ENCODE measurements around the gene ABHD2. TPM values are rescaled to one million over a fixed set of nuclear protein-coding genes. Genes with fewer than 3 reads are reported as not detected.

The ABHD2 gene
- total RNA-seq, 1 donor from 2014 or later: 39.1 TPM

DNA sequence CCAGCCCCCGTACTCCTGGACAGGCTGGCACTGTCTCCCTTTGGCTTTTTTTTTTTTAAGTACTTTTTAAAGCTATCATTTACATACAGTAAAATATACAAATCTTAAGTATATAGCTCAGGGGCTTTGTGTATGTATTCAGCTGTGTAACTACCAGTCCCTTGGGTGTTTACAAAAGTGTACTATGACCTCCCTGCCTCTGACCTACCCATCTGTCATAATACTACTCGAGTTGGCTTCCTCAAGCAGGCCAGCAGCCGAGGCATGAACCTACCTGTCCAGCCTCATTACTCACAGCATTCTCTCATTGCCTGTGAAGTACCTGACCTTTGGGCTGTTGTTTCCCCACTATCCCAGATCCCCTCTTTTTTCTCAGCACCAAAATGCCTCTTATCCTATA, 33.2 kb downstream of the ABHD2 start:
- Mint-ChIP-seq H3K36me3 (peaks cover 18% of the 10 kb centered on the region), H3K4me1 (no peaks in the 10 kb centered on the region), H3K27me3 (ENCODE audit: low read depth) (no peaks in the 10 kb centered on the region), H3K4me3 (no peak overlapping the region), H3K9me3 (no peaks in the 10 kb centered on the region), H3K27ac (no peak overlapping the region)
- no peak for DNase-seq (ENCODE audit: low spot score in 2 of 2, unreplicated experiment in 2 of 2)
- TF ChIP-seq, protein P1, sequence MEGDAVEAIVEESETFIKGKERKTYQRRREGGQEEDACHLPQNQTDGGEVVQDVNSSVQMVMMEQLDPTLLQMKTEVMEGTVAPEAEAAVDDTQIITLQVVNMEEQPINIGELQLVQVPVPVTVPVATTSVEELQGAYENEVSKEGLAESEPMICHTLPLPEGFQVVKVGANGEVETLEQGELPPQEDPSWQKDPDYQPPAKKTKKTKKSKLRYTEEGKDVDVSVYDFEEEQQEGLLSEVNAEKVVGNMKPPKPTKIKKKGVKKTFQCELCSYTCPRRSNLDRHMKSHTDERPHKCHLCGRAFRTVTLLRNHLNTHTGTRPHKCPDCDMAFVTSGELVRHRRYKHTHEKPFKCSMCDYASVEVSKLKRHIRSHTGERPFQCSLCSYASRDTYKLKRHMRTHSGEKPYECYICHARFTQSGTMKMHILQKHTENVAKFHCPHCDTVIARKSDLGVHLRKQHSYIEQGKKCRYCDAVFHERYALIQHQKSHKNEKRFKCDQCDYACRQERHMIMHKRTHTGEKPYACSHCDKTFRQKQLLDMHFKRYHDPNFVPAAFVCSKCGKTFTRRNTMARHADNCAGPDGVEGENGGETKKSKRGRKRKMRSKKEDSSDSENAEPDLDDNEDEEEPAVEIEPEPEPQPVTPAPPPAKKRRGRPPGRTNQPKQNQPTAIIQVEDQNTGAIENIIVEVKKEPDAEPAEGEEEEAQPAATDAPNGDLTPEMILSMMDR (IDR thresholded peaks at IDR 0.05; ENCODE audit: unreplicated experiment): no peak

DNA sequence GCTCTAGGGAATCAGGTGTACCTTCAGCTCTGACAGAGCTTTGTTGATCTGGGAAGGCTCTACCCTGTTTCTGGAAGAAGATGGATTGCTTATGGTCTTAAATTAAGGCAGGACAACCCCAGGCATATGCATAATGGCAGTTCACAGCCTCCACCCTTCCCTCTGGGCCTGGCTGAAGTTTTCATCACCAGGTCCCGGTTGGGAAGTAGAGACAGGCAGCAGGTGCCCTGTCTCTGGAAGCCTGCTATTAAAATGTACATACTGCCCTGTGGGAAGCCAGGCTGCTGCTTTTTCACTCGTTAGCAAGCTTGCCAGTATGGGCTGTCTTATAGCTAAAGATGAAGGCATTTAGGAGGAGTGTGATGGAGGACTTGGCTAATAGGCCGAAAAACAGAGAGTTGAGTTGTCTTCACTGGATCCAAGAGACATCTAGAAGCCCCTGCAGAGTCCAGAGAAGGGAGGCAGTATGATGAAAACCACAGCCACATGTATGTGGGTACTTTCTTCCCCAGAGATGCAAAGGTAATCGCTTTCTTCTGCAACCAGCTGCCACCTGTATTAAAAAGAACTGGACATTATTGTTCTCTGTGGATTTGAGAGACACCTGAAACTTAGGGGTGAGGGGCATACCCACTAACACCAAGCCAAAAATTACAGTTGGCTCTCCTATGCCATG, 34.4 kb downstream of the ABHD2 start:
- TF ChIP-seq, protein P1 (IDR thresholded peaks at IDR 0.05; ENCODE audit: unreplicated experiment): no peak
- H3K4me3 Mint-ChIP-seq: no peak overlapping the region
- no peak for DNase-seq (ENCODE audit: low spot score in 2 of 2, unreplicated experiment in 2 of 2)
- no peaks in the 10 kb centered on the region for H3K4me1 Mint-ChIP-seq
- H3K9me3 Mint-ChIP-seq: no peaks in the 10 kb centered on the region
- peaks cover 13% of the 10 kb centered on the region for H3K36me3 Mint-ChIP-seq
- no peak overlapping the region for H3K27ac Mint-ChIP-seq
- H3K27me3 Mint-ChIP-seq (ENCODE audit: low read depth): no peaks in the 10 kb centered on the region

DNA sequence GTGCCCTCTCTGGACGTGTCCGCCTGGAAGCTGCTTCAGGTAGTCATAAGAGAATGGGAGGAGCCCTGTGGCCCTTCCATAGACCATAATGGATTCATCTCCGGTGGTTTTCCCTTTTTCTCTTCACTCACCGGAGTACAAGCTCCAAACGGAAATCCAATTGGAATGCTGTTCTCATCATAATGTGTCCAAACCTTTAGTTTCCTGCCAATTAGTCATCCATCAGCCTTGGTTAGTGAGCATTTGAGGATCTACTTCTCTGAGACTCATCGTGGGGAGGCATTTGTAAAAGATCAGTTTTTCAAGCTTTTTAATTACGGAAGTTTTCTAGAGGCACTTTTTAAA, 34.9 kb downstream of the ABHD2 start:
- DNase-seq (ENCODE audit: low spot score in 2 of 2, unreplicated experiment in 2 of 2): no peak
- TF ChIP-seq, protein P1 (IDR thresholded peaks at IDR 0.05; ENCODE audit: unreplicated experiment): no peak
- Mint-ChIP-seq H3K4me3 (no peak overlapping the region), H3K27ac (no peak overlapping the region), H3K9me3 (no peaks in the 10 kb centered on the region), H3K27me3 (ENCODE audit: low read depth) (no peaks in the 10 kb centered on the region), H3K4me1 (no peaks in the 10 kb centered on the region), H3K36me3 (peaks cover 11% of the 10 kb centered on the region)

DNA sequence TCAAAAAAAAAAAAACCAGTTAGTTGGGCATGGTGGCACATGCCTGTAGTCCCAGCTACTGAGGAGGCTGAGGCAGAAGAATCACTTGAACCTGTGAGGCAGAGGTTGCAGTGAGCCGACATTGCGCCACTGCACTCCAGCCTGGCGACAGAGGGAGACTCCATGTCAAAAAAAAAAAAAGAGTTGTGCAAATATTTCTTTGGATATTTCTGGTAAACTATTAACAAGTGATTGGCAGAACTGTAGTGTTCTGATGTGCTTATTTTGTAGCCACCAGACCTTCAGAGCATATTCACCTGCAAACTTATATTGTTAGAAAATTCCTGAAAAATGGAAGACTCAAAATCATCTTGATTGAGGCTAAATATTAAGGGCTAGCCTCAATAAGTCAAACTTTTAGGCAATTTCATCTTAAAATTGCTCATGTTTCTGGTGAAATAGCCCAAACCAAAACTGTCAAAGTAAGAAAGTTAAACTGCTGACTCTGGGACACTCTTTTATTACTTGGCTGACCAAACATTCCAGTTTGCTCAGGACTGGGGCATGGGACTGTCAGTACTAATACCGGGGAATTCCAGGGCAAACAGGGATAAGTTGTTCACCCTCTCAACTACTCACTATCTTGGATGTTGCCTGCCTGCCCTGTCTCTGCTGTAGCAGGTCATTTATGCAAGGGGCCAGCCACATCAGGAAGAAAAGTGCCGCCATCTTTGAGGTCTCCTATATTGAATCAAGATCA, 37.0 kb downstream of the ABHD2 start:
- Mint-ChIP-seq H3K36me3 (peaks cover 10% of the 10 kb centered on the region), H3K9me3 (no peaks in the 10 kb centered on the region), H3K4me1 (no peaks in the 10 kb centered on the region), H3K27me3 (ENCODE audit: low read depth) (no peaks in the 10 kb centered on the region), H3K4me3 (no peak overlapping the region), H3K27ac (no peak overlapping the region)
- no peak for DNase-seq (ENCODE audit: low spot score in 2 of 2, unreplicated experiment in 2 of 2)
- TF ChIP-seq, protein P1 (IDR thresholded peaks at IDR 0.05; ENCODE audit: unreplicated experiment): no peak

DNA sequence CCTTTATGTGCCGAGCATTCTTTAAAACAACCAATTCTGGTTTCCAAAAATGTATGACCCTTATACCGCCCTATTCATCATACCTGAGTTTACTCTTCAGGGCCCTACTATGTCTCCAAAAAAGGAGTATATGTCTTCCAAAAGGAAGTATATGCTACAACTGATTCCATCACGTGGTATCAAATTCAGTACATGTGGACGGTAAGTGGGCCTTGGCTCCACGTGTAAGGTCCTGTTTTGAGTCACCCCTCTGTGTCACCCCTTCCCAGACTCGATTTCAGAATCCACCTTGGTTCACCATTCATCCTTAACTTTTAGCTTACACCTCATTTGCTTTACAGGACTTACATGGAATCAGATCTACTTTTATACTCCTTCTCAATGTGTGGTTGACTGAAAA, 37.8 kb downstream of the ABHD2 start:
- peaks cover 9% of the 10 kb centered on the region for H3K36me3 Mint-ChIP-seq
- H3K4me3 Mint-ChIP-seq: no peak overlapping the region
- no peak for DNase-seq (ENCODE audit: low spot score in 2 of 2, unreplicated experiment in 2 of 2)
- H3K9me3 Mint-ChIP-seq: no peaks in the 10 kb centered on the region
- H3K4me1 Mint-ChIP-seq: no peaks in the 10 kb centered on the region
- H3K27me3 Mint-ChIP-seq (ENCODE audit: low read depth): no peaks in the 10 kb centered on the region
- H3K27ac Mint-ChIP-seq: no peak overlapping the region
- TF ChIP-seq, protein P1 (IDR thresholded peaks at IDR 0.05; ENCODE audit: unreplicated experiment): no peak

Data from mesothelial cell of epicardium (in vitro differentiated cells).